Muscle layer of colon (tissue), 2 donors: ENCODE data around the gene STAT4.
A peak's percentile ranks its signal among the peaks of the same experiment; 100 is the strongest.

Experiments
- H3K27ac ChIP-seq: one replicate; pipeline ENCODE4 v1.7.0; 2013; ENCODE audit warnings: low read depth, mild to moderate bottlenecking, low read length, moderate library complexity
- H3K27me3 ChIP-seq, 2 donors: one replicate each; pipeline ENCODE4 v1.7.0; 2013; ENCODE audit warnings: low read length in 2 of 2, mild to moderate bottlenecking in 2 of 2; ENCODE audit not compliant: insufficient read depth in 2 of 2, control insufficient read depth in 1 of 2
- H3K36me3 ChIP-seq: one replicate; pipeline ENCODE4 v1.7.0; 2013; ENCODE audit warnings: mild to moderate bottlenecking, low read length; ENCODE audit not compliant: insufficient read depth
- H3K4me1 ChIP-seq: one replicate; pipeline ENCODE4 v1.7.0; 2013; ENCODE audit warnings: mild to moderate bottlenecking, low read length; ENCODE audit not compliant: insufficient read depth
- H3K4me3 ChIP-seq, 2 donors: one replicate each; pipeline ENCODE4 v1.7.0; 2013; ENCODE audit warnings: low read length in 2 of 2, low read depth in 1 of 2, mild to moderate bottlenecking in 1 of 2, moderate library complexity in 1 of 2
- H3K9ac ChIP-seq: one replicate; pipeline ENCODE4 v1.7.0; 2013; ENCODE audit warnings: low read length
- H3K9me3 ChIP-seq: one replicate; pipeline ENCODE4 v1.7.0; 2013; ENCODE audit warnings: mild to moderate bottlenecking, low read length
- donor health status: abdominal sarcoma.
- donor health status: Adenocarcinoma of cecum.

Gene STAT4

DNA sequence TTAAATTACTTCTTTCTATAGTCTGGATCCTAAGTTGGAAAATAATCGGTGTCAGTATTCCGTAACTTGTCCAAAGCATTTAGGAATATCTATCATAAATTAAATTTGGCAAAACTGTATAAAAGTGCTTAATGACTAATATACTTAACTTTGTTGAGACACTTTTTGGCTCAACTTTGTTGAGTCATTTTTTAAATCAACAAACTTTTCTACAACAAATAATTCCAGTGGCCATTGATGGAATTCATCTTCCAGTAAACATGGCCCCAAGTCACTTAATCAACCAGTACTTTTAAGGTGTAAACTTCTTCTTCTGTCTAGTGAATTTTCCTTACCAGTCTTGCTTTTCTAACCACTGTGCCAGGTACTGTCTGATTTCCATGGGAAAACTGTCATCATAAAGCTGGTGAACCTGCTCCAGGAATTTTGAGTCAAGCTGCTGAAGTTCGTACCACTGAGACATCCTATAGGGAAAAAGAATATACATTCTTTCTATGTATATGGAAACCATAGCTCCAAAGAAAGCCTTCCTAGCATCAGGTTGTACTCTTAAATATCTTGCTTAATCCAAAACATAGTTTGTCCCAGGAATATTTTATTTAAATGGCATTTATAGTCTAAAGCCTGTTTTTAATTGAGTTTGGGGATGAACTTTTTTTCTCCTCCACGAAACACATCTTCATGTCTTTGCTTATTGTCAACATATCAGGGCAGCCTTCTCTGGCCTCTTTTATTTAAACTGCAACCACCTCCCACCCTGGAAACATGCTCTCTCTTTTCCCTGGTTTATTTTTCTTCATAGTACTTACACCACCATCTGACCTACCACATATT is 141.0 kb downstream of the STAT4 start:
- H3K4me1 ChIP-seq, result peaks cover 26% of the 10 kb centered on the region
- H3K9ac ChIP-seq, result no peak overlapping the region
- H3K27me3 ChIP-seq, result no peaks in the 10 kb centered on the region
- no peak overlapping the region for H3K4me3 ChIP-seq
- no peaks in the 10 kb centered on the region for H3K9me3 ChIP-seq
- no peak overlapping the region for H3K27ac ChIP-seq
- H3K36me3 ChIP-seq, result peaks cover 37% of the 10 kb centered on the region

DNA sequence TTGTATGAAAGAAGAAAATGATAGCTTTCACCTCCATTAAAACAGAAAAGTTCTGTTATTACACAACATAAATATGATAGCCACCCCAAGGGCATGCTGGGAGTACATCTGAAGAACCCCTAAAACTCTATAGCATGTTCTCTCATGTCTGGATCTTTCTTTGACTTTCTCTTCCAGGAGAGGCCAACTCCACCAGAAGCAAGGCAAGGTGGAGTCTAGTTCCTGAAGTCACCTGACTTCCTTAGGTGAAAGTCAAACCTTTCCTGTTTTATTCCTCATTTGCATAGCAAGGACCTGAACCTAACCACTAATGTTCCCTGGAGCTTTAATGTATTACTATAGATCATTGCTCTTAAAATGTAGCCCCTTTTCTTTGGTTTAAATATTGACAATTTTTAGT is 142.5 kb downstream of the STAT4 start:
- no peak overlapping the region for H3K4me3 ChIP-seq
- no peak overlapping the region for H3K27ac ChIP-seq
- no peak overlapping the region for H3K9ac ChIP-seq
- H3K4me1 ChIP-seq, result peaks cover 20% of the 10 kb centered on the region
- no peaks in the 10 kb centered on the region for H3K27me3 ChIP-seq
- peaks cover 52% of the 10 kb centered on the region for H3K36me3 ChIP-seq
- no peaks in the 10 kb centered on the region for H3K9me3 ChIP-seq

DNA sequence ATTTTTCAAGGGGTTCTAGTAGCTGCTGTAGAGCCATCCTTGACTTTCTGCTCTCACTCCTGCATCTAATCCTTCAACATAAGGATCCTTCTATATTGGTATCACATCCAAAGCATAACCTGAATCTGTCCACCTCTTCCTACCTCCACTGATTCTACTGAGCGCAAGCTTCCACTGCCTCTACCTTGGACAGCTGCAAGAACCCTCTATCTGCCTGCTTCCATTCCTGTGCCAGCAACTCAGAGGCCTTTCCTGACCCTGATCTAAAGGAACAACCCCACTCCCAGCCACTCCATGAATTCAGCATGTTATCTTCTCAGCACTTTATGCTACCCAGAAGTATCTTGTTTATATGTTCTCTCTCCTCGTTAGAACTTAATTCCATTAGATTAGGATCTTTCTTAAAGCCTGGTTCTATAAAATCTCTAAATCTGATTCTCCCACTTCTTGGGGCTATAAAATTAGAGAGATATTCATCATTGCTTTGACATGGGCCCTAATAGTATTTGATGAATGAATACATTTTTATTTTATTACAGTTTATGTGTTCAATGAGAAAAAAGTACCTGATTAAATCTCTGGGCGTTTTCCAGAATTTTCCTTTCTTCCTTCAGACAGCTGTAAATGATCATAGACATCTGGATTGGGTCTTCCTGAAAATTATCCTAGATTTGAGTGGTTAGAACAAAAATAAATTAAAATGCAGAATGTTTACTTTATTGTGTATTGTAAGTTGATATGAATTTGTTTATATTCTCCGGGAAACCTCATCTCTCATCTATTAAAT is 143.6 kb downstream of the STAT4 start:
- H3K27me3 ChIP-seq, result no peaks in the 10 kb centered on the region
- no peaks in the 10 kb centered on the region for H3K9me3 ChIP-seq
- peaks cover 63% of the 10 kb centered on the region for H3K36me3 ChIP-seq
- H3K27ac ChIP-seq, result no peak overlapping the region
- H3K4me1 ChIP-seq, result peaks cover 9% of the 10 kb centered on the region
- no peak overlapping the region for H3K9ac ChIP-seq
- no peak overlapping the region for H3K4me3 ChIP-seq

DNA sequence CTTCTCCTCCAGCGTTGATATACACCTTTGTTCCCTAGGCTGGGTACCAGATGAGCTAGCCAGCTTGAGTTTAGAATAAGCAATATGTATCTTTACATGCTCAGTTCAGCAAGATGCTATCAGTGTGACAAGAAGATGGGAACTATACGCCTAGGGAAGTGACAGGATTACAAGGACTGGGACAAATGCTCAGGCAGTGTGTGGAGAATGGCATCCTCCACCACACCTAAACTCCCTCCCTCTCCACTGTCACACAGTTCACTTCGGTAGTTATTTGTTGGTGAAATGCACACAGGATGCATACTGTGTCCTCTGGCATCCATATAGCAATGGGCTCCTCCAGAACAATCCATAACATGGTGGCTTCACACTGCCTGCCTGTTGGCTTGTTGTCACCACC is 144.5 kb downstream of the STAT4 start:
- Histone ChIP-seq H3K9ac (no peak overlapping the region), H3K27ac (no peak overlapping the region), H3K9me3 (no peaks in the 10 kb centered on the region), H3K36me3 (peaks cover 64% of the 10 kb centered on the region), H3K4me1 (peaks cover 6% of the 10 kb centered on the region), H3K27me3 (no peaks in the 10 kb centered on the region), H3K4me3 (no peak overlapping the region)

DNA sequence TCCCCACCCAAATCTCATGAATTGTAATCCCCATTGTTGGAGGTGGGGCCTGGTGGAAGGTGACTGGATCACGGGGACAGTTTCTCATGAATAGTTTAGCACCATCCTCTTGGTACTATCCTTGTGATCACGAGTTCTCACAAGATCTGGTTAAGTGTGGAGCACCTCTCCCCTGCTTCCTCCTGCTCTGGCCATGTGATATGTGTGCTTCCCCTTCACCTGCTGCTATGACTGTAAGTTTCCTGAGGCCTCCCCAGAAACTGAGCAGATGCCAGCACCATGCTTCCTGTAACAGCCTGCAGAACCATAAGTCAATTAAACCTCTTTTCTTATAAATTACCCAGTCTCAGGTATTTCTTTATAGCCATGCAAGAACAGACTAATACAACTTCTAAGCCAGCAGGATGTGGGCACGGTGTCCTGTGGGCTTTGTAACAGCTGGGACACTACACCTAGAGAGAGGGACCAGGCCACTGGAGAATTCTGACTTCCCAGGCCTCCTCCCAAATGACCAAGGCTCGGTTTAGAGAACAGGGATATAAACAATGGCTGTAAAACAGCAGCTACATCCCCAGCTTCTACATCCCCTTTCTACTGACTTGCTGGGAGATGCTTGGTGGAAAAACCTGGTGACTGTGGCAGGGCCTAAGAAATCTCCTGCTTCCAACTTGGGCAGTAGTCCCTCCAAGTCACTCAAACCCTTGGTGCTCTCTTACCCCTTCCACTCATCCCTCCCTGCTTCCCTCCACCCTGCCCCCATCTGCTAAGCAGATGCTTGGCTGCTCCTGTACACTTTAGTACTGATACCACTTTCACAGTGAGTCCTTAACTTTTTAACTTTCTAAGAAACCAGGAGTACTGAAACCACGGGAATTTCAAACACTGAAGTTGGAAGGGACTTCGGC is 147.1 kb downstream of the STAT4 start:
- no peaks in the 10 kb centered on the region for H3K4me1 ChIP-seq
- no peak overlapping the region for H3K9ac ChIP-seq
- no peaks in the 10 kb centered on the region for H3K9me3 ChIP-seq
- peaks cover 81% of the 10 kb centered on the region for H3K36me3 ChIP-seq
- no peaks in the 10 kb centered on the region for H3K27me3 ChIP-seq
- H3K4me3 ChIP-seq, result no peak overlapping the region
- H3K27ac ChIP-seq, result no peak overlapping the region

DNA sequence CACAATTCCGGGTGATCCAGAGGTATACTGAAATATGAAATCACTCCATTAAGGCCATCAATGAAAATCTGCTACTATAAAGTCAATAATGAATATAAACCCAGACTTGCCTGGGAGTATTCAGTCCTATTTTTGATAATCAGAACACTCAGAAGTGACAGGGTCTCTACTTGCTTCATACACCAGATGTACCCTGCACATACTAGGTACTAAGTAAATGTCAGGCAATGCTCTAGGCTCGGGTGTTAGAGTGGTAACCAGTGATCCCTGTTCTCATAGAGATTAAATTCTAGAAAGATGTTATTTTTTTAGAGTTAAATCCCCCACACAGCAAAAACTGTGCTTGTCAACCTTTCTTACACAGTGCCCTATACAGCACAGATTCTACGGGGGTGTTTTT is 149.2 kb downstream of the STAT4 start:
- Histone ChIP-seq H3K27ac (no peak overlapping the region), H3K9ac (no peak overlapping the region), H3K27me3 (no peaks in the 10 kb centered on the region), H3K4me1 (peaks cover 14% of the 10 kb centered on the region), H3K36me3 (peaks cover 82% of the 10 kb centered on the region), H3K4me3 (no peak overlapping the region), H3K9me3 (no peaks in the 10 kb centered on the region)

DNA sequence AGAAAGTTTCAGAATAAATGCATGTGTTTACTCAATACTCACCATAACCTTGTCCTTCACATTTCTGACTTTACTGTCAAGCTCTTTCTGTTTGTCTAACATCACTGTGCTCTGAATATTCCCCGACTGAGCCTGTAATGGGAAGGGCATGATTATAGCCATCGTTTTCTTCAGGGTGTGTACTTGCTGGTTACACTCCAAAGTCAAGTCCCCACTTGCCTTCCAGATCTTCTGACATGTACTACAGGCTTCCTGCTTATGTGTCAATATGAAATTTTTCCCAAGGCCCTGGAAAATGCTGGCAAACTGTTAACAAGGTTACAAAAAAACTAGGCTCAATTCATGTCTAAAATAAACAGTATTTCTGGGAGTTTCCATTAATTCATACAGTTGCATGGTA is 149.8 kb downstream of the STAT4 start:
- no peaks in the 10 kb centered on the region for H3K9me3 ChIP-seq
- H3K36me3 ChIP-seq, result peaks cover 79% of the 10 kb centered on the region
- no peaks in the 10 kb centered on the region for H3K27me3 ChIP-seq
- peaks cover 14% of the 10 kb centered on the region for H3K4me1 ChIP-seq
- H3K9ac ChIP-seq, result no peak overlapping the region
- no peak overlapping the region for H3K4me3 ChIP-seq
- H3K27ac ChIP-seq, result no peak overlapping the region

DNA sequence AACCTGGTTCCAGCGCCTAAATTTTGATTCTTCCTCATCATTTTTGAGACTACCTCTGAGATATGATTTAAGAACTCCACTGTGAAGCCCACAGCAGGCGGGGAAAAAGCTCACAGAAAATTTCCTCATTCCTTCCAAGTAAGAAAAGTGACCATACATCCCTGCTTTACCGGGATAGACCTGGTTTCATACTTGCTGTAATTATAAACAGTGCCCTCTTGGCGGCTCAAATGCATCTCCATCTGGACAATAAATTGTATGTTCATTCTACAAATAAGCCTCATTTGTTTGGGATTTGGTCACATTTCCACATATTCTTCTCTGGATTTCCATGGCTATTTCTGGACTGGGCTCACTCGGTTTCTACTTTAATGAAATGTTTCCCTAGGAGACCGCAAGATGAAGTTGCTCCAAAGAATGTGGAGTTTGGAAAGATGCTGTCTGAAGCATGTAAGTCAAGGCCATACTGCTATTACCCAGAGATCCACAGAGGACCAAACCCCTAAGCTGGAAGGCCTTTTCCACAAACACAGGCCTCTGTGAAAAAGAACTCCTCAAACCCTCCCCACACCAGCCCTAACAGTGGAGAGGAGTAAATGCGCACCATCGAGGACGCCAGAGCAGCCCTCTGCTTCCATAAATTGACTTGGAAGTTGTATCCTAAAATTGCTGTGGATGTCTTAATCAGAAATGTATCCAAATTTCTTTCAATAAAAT is 150.7 kb downstream of the STAT4 start:
- no peak overlapping the region for H3K4me3 ChIP-seq
- H3K4me1 ChIP-seq, result peaks cover 14% of the 10 kb centered on the region
- peaks cover 78% of the 10 kb centered on the region for H3K36me3 ChIP-seq
- no peak overlapping the region for H3K27ac ChIP-seq
- no peaks in the 10 kb centered on the region for H3K27me3 ChIP-seq
- no peaks in the 10 kb centered on the region for H3K9me3 ChIP-seq
- no peak overlapping the region for H3K9ac ChIP-seq

DNA sequence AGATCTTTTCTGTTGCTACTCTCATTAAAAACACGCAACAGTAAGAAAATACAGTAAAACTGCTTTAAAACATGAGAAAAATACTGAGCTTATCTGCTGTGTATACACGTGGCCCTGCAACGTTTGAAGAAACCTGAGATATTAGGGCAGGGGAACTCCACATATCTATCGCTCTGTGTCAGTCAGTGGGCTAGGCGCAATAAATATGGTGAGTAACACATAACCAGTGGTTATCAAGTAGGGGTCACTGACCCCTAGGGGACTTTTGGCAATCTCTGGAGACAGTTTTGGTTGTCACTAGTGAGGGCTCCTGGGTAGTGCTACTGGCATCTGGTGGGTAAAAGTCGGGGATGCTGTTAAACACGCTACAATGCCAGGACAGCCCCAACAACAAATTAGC is 151.7 kb downstream of the STAT4 start:
- Histone ChIP-seq H3K36me3 (peaks cover 72% of the 10 kb centered on the region), H3K27me3 (no peaks in the 10 kb centered on the region), H3K9me3 (no peaks in the 10 kb centered on the region), H3K4me1 (peaks cover 14% of the 10 kb centered on the region), H3K9ac (no peak overlapping the region), H3K27ac (no peak overlapping the region), H3K4me3 (no peak overlapping the region)

DNA sequence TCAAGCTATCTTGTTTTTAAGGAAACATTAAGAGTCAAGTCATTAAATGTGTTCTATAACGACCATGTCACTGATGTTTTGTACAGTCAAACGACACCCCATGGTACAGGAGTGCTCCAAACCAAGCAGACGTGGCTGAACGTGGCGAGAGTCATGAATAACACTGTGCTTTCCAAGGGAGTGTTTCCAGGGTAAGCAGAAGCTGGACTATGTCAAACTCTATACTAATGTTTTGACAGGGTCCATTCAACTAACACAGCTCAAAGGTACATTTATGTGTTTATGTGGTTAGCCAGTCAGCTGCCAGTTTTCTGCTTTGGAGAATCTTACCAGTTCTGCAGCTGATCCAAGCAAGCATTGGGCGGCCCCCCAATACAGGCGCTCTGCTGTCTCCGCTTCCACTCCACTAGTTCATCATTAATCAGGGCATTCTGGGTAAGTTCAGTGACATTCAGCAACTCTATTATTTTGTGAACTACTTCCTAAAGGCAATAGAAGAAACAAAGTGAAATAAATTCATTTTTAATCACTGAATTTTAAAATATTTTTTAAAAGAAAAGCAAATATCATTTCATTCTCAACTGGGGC is 153.2 kb downstream of the STAT4 start:
- no peaks in the 10 kb centered on the region for H3K9me3 ChIP-seq
- no peaks in the 10 kb centered on the region for H3K27me3 ChIP-seq
- no peak overlapping the region for H3K9ac ChIP-seq
- peaks cover 72% of the 10 kb centered on the region for H3K36me3 ChIP-seq
- peak overlapping the region; percentile 27 for H3K27ac ChIP-seq
- H3K4me1 ChIP-seq, result peaks cover 14% of the 10 kb centered on the region
- no peak overlapping the region for H3K4me3 ChIP-seq
